Fibroblast of the aortic adventitia (primary cell): Measurements from ENCODE around the gene TBCB. TPM values are rescaled to one million over a fixed set of nuclear protein-coding genes. Genes with fewer than 3 reads are reported as not detected.

ENCODE experiments used
- total RNA-seq: library from RNA; depleted of rRNA; stranded (reverse); fragments of >200 nt; gene quantifications from 2 replicates; pipeline ENCODE4 v1.2.3, GENCODE V29; 2012; ENCODE audit warnings: low replicate concordance

Gene TBCB
- total RNA-seq, 1 donor, result 164 TPM

Other genes starting within 250 kb of the TBCB start
- gene APLP1, start 246.9 kb upstream of the TBCB start, total RNA-seq, result 4.1 and 8.6 TPM in 2 replicates
- gene NFKBID, start 214.9 kb upstream of the TBCB start, total RNA-seq, result 2.5 and 3.7 TPM in 2 replicates
- gene HCST, start 212.9 kb upstream of the TBCB start, total RNA-seq, result 0.81 and 2.7 TPM in 2 replicates
- not detected in 2 replicates for gene TYROBP, start 207.2 kb upstream of the TBCB start, total RNA-seq
- gene LRFN3, start 179.1 kb upstream of the TBCB start, total RNA-seq, result 5.9 and 9.3 TPM in 2 replicates
- 12.7 and 38.7 TPM in 2 replicates for gene SDHAF1, start 120.3 kb upstream of the TBCB start, total RNA-seq
- not detected in 2 replicates for gene SYNE4, start 106.7 kb upstream of the TBCB start, total RNA-seq
- 14.2 and 15.5 TPM in 2 replicates for gene ALKBH6, start 101.3 kb upstream of the TBCB start, total RNA-seq
- gene CLIP3, start 82.6 kb upstream of the TBCB start, total RNA-seq, result 7.4 and 20.1 TPM in 2 replicates
- gene THAP8, start 61.2 kb upstream of the TBCB start, total RNA-seq, result 2.5 and 4.1 TPM in 2 replicates
- 0.25 and 10.1 TPM in 2 replicates for gene WDR62, start 60.6 kb upstream of the TBCB start, total RNA-seq
- not detected in 2 replicates for gene OVOL3, start 4.3 kb upstream of the TBCB start, total RNA-seq
- gene POLR2I, start 593 bp upstream of the TBCB start, total RNA-seq, result 33.2 and 37.9 TPM in 2 replicates
- gene CAPNS1, start 24.6 kb downstream of the TBCB start, total RNA-seq, result 55.1 and 398 TPM in 2 replicates
- gene COX7A1, start 37.0 kb downstream of the TBCB start, total RNA-seq, result 5.4 and 17.0 TPM in 2 replicates
- 7.0 and 7.6 TPM in 2 replicates for gene ZNF565, start 99.2 kb downstream of the TBCB start, total RNA-seq
- 107 and 130 TPM in 2 replicates for gene ZNF146, start 99.6 kb downstream of the TBCB start, total RNA-seq